ENCODE results near the gene SUFU.

SUFU gene

DNA sequence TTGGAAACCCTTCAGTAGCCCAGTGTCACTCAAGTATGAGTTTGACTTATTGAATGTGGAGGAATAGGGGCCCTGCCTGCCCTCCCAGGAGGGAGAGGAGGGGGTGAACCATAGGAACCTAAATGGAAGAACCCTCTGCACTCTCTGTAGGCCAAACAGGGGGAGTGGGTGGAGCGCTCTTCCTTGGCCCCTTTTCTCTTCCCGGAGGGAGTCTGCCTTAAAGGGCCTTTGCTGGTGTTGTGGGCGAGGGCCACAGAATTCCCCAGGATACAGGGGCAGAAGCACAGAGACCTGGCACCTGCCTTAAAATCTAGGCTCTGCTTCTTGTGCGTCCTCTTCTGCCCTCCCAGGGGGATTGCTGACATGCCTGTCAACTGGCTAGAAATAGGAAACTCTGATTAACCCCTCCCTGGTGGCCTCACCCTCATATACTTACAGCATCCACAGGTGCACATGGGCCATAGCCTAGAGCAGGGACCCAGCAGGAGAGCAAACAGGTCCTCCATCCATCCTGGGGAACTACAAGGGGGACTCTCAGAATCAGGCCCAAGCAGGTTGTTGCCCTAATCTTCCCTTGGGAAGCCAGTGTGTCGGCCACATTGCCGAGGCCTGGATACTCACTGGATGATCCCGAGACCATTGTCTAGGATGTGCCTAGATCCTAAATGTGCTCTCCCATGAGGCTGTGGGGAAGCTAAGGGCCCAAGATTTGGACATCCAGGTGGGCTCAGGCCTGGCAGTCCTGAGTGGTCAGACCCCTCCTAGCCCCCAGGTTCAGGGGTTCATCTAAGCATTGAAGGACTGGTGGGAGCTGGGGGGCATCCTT, 143.9 kb downstream of the SUFU start:
- Histone ChIP-seq H2AFZ (ENCODE audit: low read depth, low read length) (no peak overlapping the region), H3K27me3 (ENCODE audit: insufficient read depth, low read length, poor library complexity) (no peaks in the 10 kb centered on the region), H3K27ac (ENCODE audit: low read length) (0 out of 2 replicates have a peak overlapping the region, but pooled peaks have one; percentile 3), H3K4me2 (ENCODE audit: insufficient read depth, low read length) (peak overlapping the region; percentile 73), H3K9me3 (ENCODE audit: insufficient read depth, low read length, severe bottlenecking) (no peaks in the 10 kb centered on the region), H3K9ac (ENCODE audit: low read depth, low read length) (peak overlapping the region; percentile 5), H4K20me1 (ENCODE audit: insufficient read depth, low read length) (peaks cover 76% of the 10 kb centered on the region), H3K36me3 (ENCODE audit: insufficient read depth, low read length) (peaks cover 66% of the 10 kb centered on the region), H3K4me1 (ENCODE audit: insufficient read depth, low read length) (peaks cover 54% of the 10 kb centered on the region), H3K79me2 (ENCODE audit: insufficient read depth, low read length) (peaks cover 99% of the 10 kb centered on the region), H3K4me3 (ENCODE audit: low read depth in 1 of 2, low read length in 2 of 2) (peak overlapping the region in 1 of 2 experiments; percentile 75; a peak in 2 of 4 replicates)
- TF ChIP-seq, protein P1, sequence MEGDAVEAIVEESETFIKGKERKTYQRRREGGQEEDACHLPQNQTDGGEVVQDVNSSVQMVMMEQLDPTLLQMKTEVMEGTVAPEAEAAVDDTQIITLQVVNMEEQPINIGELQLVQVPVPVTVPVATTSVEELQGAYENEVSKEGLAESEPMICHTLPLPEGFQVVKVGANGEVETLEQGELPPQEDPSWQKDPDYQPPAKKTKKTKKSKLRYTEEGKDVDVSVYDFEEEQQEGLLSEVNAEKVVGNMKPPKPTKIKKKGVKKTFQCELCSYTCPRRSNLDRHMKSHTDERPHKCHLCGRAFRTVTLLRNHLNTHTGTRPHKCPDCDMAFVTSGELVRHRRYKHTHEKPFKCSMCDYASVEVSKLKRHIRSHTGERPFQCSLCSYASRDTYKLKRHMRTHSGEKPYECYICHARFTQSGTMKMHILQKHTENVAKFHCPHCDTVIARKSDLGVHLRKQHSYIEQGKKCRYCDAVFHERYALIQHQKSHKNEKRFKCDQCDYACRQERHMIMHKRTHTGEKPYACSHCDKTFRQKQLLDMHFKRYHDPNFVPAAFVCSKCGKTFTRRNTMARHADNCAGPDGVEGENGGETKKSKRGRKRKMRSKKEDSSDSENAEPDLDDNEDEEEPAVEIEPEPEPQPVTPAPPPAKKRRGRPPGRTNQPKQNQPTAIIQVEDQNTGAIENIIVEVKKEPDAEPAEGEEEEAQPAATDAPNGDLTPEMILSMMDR (IDR thresholded peaks at IDR 0.05; ENCODE audit: borderline replicate concordance, extremely low read depth, low read length, poor library complexity, severe bottlenecking) = no peak
- TF ChIP-seq EZH2 (IDR thresholded peaks at IDR 0.05; ENCODE audit: borderline replicate concordance, low read depth, low read length, severe bottlenecking) = no peak
- ATAC-seq (ENCODE audit: insufficient read depth, low read depth) (no peak), DNase-seq (no peak)

DNA sequence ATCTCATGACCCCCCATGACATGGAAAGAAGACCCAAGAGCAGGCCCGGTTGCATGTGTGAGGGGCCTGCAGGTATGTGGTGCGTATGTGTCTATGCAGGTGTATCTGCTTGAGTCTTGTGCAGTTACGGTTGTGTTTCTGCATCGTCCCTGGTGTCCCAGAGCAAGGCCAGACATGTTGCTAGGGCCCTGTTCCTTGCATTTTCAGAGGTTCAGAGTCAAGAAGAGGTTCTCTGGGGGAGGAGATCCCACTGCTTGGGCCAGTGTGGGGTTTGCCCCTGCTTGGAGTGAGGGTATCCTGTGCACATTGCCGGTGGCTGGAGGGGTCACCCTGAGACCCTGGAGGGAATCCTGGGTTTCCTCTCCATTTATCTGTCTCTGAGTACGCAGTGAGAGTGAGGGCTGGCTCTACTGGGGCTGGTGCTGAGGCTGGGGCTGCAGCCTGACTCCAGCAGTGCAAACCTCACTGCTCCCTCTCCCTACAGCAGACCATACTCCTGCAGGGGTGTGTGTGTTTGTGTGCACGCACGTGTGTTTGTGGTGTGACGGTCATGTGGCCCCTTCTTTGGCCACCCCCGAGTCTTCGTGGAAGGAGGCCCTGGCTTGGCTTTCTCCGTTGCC, 144.6 kb downstream of the SUFU start:
- peak overlapping the region; percentile 5 for H3K9ac ChIP-seq (ENCODE audit: low read depth, low read length)
- H3K9me3 ChIP-seq (ENCODE audit: insufficient read depth, low read length, severe bottlenecking) = no peaks in the 10 kb centered on the region
- no peak overlapping the region for H2AFZ ChIP-seq (ENCODE audit: low read depth, low read length)
- H4K20me1 ChIP-seq (ENCODE audit: insufficient read depth, low read length) = peaks cover 82% of the 10 kb centered on the region
- peaks cover 54% of the 10 kb centered on the region for H3K4me1 ChIP-seq (ENCODE audit: insufficient read depth, low read length)
- peak overlapping the region; percentile 32; the same call in 1 of the 2 replicates for H3K27ac ChIP-seq (ENCODE audit: low read length)
- H3K36me3 ChIP-seq (ENCODE audit: insufficient read depth, low read length) = peaks cover 72% of the 10 kb centered on the region
- no peak for TF ChIP-seq EZH2 (IDR thresholded peaks at IDR 0.05; ENCODE audit: borderline replicate concordance, low read depth, low read length, severe bottlenecking)
- TF ChIP-seq, protein P1 (IDR thresholded peaks at IDR 0.05; ENCODE audit: borderline replicate concordance, extremely low read depth, low read length, poor library complexity, severe bottlenecking) = no peak
- H3K4me3 ChIP-seq (ENCODE audit: low read depth in 1 of 2, low read length in 2 of 2) = peak overlapping the region in 1 of 2 experiments; percentile 75; a peak in 1 of 4 replicates
- H3K27me3 ChIP-seq (ENCODE audit: insufficient read depth, low read length, poor library complexity) = no peaks in the 10 kb centered on the region
- DNase-seq = no peak
- peaks cover 99% of the 10 kb centered on the region for H3K79me2 ChIP-seq (ENCODE audit: insufficient read depth, low read length)
- ATAC-seq (ENCODE audit: insufficient read depth, low read depth) = no peak
- H3K4me2 ChIP-seq (ENCODE audit: insufficient read depth, low read length) = peak overlapping the region; percentile 73

DNA sequence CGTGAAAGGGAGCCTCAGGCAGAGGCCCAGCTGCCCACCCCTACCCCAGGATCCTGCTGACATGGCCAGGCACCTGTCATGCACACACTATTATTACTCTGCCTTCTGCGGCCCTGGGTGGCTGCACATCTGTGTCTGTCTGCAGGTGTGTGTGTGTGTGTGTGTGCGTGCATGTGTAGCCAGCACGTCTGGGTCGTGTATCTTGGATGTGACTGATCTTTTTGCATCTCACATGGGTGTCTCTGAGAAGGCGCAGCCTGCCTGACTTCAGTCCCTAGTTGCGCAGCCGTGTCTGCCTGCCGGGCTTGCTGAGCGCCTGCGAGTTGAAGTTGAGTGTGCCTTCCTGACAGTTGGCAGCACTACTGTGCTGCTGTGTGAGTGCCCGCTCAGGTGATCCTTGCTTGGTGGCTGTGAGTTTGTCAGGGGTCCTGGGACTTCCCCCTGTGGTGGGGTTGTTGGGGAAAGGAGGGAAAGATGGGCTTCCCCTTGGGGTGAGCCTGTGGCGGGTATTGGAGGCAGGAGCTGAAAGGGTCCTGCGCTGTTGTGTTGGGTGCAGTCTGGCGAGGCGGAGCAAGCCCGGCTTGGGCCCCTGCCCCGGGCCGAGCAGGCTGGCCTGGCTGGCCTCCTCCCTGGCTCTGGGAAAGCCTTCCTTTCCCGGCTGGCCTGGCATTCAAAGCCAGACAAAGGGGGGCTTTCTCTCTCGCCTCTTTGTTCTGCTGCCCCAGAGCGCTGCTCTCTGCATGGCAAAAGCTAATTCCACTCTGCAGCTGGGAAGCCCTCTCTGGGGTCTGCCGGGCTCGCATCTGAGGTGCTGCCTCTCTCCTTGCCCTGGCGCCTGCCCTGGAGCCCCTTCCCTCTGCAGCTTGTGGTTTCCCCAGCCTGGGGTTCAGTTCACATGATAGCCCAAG, 145.4 kb downstream of the SUFU start:
- Histone ChIP-seq H3K4me3 (ENCODE audit: low read depth in 1 of 2, low read length in 2 of 2) (peak overlapping the region in 1 of 2 experiments; percentile 75; a peak in 1 of 4 replicates), H3K36me3 (ENCODE audit: insufficient read depth, low read length) (peaks cover 78% of the 10 kb centered on the region), H3K79me2 (ENCODE audit: insufficient read depth, low read length) (peaks cover 98% of the 10 kb centered on the region), H3K4me2 (ENCODE audit: insufficient read depth, low read length) (peak overlapping the region; percentile 73), H3K4me1 (ENCODE audit: insufficient read depth, low read length) (peaks cover 54% of the 10 kb centered on the region), H3K9me3 (ENCODE audit: insufficient read depth, low read length, severe bottlenecking) (no peaks in the 10 kb centered on the region), H3K9ac (ENCODE audit: low read depth, low read length) (peak overlapping the region; percentile 5; the same call in 1 of the 2 replicates), H3K27ac (ENCODE audit: low read length) (peak overlapping the region; percentile 32), H2AFZ (ENCODE audit: low read depth, low read length) (no peak overlapping the region), H4K20me1 (ENCODE audit: insufficient read depth, low read length) (peaks cover 89% of the 10 kb centered on the region), H3K27me3 (ENCODE audit: insufficient read depth, low read length, poor library complexity) (no peaks in the 10 kb centered on the region)
- DNase-seq = no peak
- TF ChIP-seq, protein P1 (IDR thresholded peaks at IDR 0.05; ENCODE audit: borderline replicate concordance, extremely low read depth, low read length, poor library complexity, severe bottlenecking) = no peak
- TF ChIP-seq EZH2 (IDR thresholded peaks at IDR 0.05; ENCODE audit: borderline replicate concordance, low read depth, low read length, severe bottlenecking) = no peak
- ATAC-seq (ENCODE audit: insufficient read depth, low read depth) = no peak
